WTC11 (cell line): ENCODE measurements around the gene PRDX2. TPM values are rescaled to one million over a fixed set of nuclear protein-coding genes. Genes with fewer than 3 reads are reported as not detected.

Experiments
- AFF4 ChIP-seq: sonication (generic); formaldehyde crosslinking; IDR thresholded peaks from 2 replicates; pipeline ENCODE4 v1.8.1; 2023; ENCODE audit warnings: mild to moderate bottlenecking, missing genetic modification reagents, borderline replicate concordance
- CDX4 ChIP-seq: fragments of 250-450 bp; sonication (Bioruptor Pico); IDR thresholded peaks from 2 replicates; pipeline ENCODE4 v1.9.0; 2021; ENCODE audit warnings: moderate library complexity, mild to moderate bottlenecking, inconsistent platforms, borderline replicate concordance
- CREM ChIP-seq: sonication (generic); formaldehyde crosslinking; IDR thresholded peaks from 2 replicates; pipeline ENCODE4 v1.8.1; 2022; ENCODE audit warnings: mild to moderate bottlenecking, missing genetic modification reagents, moderate library complexity
- E2F4 ChIP-seq: sonication (generic); formaldehyde crosslinking; IDR thresholded peaks from 2 replicates; pipeline ENCODE4 v1.8.1; 2022; ENCODE audit warnings: low read depth, mild to moderate bottlenecking, moderate library complexity, missing genetic modification reagents, borderline replicate concordance
- ETV6 ChIP-seq: sonication (generic); formaldehyde crosslinking; IDR thresholded peaks from 2 replicates; pipeline ENCODE4 v1.8.1; 2022; ENCODE audit warnings: mild to moderate bottlenecking, missing genetic modification reagents
- FOXP4 ChIP-seq: sonication (generic); formaldehyde crosslinking; IDR thresholded peaks from 2 replicates; pipeline ENCODE4 v1.8.0; 2022; ENCODE audit warnings: mild to moderate bottlenecking, missing genetic modification reagents
- GABPB1 ChIP-seq: sonication (generic); formaldehyde crosslinking; IDR thresholded peaks from 2 replicates; pipeline ENCODE4 v1.8.1; 2023; ENCODE audit warnings: mild to moderate bottlenecking, missing genetic modification reagents
- HMGA2 ChIP-seq: fragments of 250-450 bp; sonication (Bioruptor Pico); IDR thresholded peaks from 2 replicates; pipeline ENCODE4 v1.4.0; 2021; ENCODE audit warnings: mild to moderate bottlenecking, moderate library complexity
- HMGXB4 ChIP-seq: sonication (generic); formaldehyde crosslinking; IDR thresholded peaks from 2 replicates; pipeline ENCODE4 v1.8.1; 2023; ENCODE audit warnings: mild to moderate bottlenecking, moderate library complexity, missing genetic modification reagents
- NFATC4 ChIP-seq: fragments of 250-450 bp; sonication (Bioruptor Pico); IDR thresholded peaks from 2 replicates; pipeline ENCODE4 v1.9.0; 2021; ENCODE audit warnings: mild to moderate bottlenecking
- NR2C2 ChIP-seq: sonication (generic); formaldehyde crosslinking; IDR thresholded peaks from 2 replicates; pipeline ENCODE4 v1.8.0; 2022; ENCODE audit warnings: mild to moderate bottlenecking, missing genetic modification reagents
- PRDM15 ChIP-seq: sonication (generic); formaldehyde crosslinking; IDR thresholded peaks from 2 replicates; pipeline ENCODE4 v1.8.0; 2022; ENCODE audit warnings: missing genetic modification reagents
- RORB ChIP-seq: fragments of 250-450 bp; sonication (Bioruptor Pico); IDR thresholded peaks from 2 replicates; pipeline ENCODE4 v1.9.0; 2021; ENCODE audit warnings: mild to moderate bottlenecking
- SP1 ChIP-seq: sonication (generic); formaldehyde crosslinking; conservative IDR thresholded peaks from 2 replicates; pipeline ENCODE4 v1.8.1; 2022; ENCODE audit warnings: missing genetic modification reagents
- TEAD1 ChIP-seq: sonication (generic); formaldehyde crosslinking; IDR thresholded peaks from 2 replicates; pipeline ENCODE4 v1.8.0; 2022; ENCODE audit warnings: mild to moderate bottlenecking, missing genetic modification reagents
- USF1 ChIP-seq: sonication (generic); formaldehyde crosslinking; IDR thresholded peaks from 2 replicates; pipeline ENCODE4 v1.8.0; 2022; ENCODE audit warnings: mild to moderate bottlenecking, missing genetic modification reagents
- ZBTB21 ChIP-seq: sonication (generic); formaldehyde crosslinking; IDR thresholded peaks from 2 replicates; pipeline ENCODE4 v1.8.1; 2023; ENCODE audit warnings: mild to moderate bottlenecking, missing genetic modification reagents, borderline replicate concordance
- ZBTB43 ChIP-seq: sonication (generic); formaldehyde crosslinking; IDR thresholded peaks from 2 replicates; pipeline ENCODE4 v1.8.1; 2023; ENCODE audit warnings: mild to moderate bottlenecking, missing genetic modification reagents
- ZNF232 ChIP-seq: sonication (generic); formaldehyde crosslinking; IDR thresholded peaks from 2 replicates; pipeline ENCODE4 v1.8.0; 2022; ENCODE audit warnings: mild to moderate bottlenecking, missing genetic modification reagents
- ZNF263 ChIP-seq: sonication (generic); formaldehyde crosslinking; IDR thresholded peaks from 2 replicates; pipeline ENCODE4 v1.8.1; 2022; ENCODE audit warnings: low read depth, mild to moderate bottlenecking, moderate library complexity, missing genetic modification reagents
- ZNF281 ChIP-seq: sonication (generic); formaldehyde crosslinking; IDR thresholded peaks from 2 replicates; pipeline ENCODE4 v1.8.0; 2023; ENCODE audit warnings: mild to moderate bottlenecking, missing genetic modification reagents
- total RNA-seq: library from RNA; stranded (reverse); gene quantifications from 3 replicates; pipeline ENCODE4 v1.2.3, GENCODE V29; 2021

The PRDX2 gene
- total RNA-seq, 1 experiment from 2014 or later, result 378 TPM

- TF ChIP-seq ZNF232 (CRISPR knock-in tag) (peak; percentile 56; the same call in 1 of the 2 replicates), ZBTB21 (peak; percentile 64; the same call in 1 of the 2 replicates), CREM (CRISPR knock-in tag) (no peak), NFATC4 (CRISPR knock-in tag) (no peak), GABPB1 (CRISPR knock-in tag) (no peak), ZNF263 (CRISPR knock-in tag) (no peak), HMGA2 (CRISPR knock-in tag) (no peak), HMGXB4 (peak; percentile 70; the same call in 1 of the 2 replicates), PRDM15 (peak; percentile 24; the same call in 1 of the 2 replicates), ETV6 (peak; percentile 85), SP1 (CRISPR knock-in tag) (peak; percentile 91), AFF4 (CRISPR knock-in tag) (no peak), CDX4 (CRISPR knock-in tag) (no peak), USF1 (CRISPR knock-in tag) (peak; percentile 65; the same call in 1 of the 2 replicates), FOXP4 (CRISPR knock-in tag) (peak; percentile 91), ZBTB43 (CRISPR knock-in tag) (no peak; the same call in 1 of the 2 replicates), NR2C2 (CRISPR knock-in tag) (no peak), ZNF281 (CRISPR knock-in tag) (no peak), E2F4 (CRISPR knock-in tag) (no peak), RORB (CRISPR knock-in tag) (no peak), TEAD1 (CRISPR knock-in tag) (peak; percentile 88)
Measured at GRCh38 chr19:12769689-12770088, 31.9 kb downstream of the PRDX2 start (continued).
